HG03135 (cell line): ENCODE measurements around the gene DOK6.
"Not testable (repeated sequence)": the region's sequence is repeated elsewhere in the genome, so short reads cannot be mapped to it uniquely, and the experiment has no call there.

Source experiments
- ATAC-seq: cut with Tn5 transposase; IDR thresholded peaks from one replicate; pipeline ENCODE4 v1.9.1; 2021; ENCODE audit warnings: mild to moderate bottlenecking, moderate library complexity; ENCODE audit not compliant: unreplicated experiment

DOK6 gene

DNA sequence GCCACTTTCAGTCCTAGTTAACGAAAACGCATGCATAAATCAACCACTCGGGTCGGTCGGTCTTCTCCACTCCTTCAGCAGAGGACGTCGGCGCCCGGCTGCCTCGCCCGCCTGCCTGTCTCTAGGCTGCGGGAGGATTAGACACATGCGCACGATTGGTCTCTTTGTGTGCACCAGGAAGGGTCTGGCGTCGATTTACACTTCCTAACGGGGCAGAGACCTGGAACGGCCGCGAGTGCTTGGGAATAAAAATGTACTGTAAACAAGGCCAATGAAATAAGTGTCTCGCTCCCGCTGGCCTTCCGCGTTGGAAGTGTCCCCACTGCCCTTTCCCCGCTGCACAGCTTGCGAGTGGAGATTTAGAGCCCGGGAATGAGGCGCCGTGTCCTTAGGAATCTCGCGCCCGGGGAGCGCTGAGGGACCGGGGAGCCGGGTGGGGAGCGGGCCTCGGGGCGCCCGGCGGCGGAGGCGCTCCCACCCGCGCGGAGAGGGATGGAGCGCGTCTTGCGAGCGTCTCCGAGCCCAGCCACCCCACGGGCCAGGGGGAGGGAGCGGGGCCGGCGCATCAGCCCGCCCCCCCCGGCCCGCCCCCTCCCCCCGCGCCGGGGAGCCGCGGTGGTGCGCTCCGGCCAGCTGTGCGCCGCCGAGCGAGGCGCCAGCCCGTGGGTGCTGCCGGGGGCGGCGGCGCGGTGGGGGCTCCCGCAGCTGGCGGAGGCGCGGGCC lies at the start of gene DOK6:
Gene DOK6, plus strand, starts transcription at position 636 of the 723 bp plus-strand sequence.
- no peak for ATAC-seq

DNA sequence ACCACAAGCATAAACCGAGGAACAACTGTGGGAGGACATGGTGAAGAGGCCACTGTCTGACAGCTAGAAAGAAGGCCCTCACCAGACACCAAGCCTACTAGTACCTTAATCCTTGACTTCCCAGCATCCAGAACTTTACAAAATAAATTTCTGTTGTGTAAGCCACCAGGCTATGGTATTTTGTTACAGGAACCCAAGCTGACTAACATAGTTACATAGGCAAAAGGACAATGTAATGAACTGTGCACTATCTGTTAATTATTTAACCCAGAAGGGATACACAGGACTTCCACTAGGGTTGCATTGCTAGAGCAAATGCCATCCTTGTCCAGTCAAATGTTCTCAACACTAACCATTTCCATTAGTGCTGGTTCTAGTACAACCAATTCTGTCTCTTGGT lies 47.7 kb upstream of the DOK6 start:
- ATAC-seq, result no peak

DNA sequence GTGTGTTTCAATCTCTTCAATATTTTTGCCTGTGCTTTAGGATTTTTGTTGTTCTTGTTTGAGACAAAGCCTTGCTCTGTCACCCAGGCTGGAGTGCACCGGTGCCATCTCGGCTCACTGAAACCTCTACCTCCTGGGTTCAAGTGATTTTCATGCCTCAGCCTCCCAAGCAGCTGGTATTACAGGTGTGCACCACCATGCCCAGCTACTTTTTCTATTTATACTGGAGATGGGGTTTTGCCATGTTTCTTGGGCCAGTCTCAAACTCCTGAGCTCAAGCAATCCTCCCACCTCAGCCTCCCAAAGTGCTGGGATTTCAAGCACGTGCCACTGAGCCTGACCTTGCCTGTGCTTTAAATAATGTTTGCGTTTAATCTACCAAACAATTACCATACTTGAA lies 43.1 kb upstream of the DOK6 start:
- ATAC-seq, result no peak

DNA sequence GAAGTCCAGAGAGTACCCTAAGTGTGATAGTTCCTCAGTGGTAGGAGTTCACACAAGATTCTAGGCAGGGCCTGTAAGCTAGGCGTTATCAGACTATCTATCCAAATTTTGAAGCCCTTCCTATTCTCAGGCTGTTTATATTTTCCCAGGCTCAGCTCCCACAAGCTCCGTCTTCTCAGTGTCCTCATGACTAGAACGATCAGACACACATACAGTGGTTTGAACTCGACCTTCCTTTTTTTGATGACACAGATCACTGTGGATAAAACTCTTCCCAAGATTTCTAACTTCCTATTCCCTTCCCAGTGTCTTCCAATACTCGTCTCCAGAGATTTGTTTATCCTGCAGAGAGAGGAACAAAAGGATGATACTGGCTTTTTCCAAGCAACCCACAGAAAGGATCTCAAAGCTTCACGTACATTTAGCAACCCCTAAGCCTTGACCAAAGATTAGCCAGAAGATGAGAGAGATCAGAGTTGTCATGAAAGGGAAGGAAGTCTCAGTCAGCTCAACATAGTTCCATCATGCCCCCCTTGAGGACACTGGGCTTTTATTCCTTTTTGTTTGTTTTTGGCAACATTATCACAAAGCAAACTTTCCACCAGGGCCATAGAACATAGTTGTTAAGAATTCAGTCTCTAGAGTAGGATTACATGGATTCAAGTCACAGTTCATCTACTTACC lies 42.3 kb upstream of the DOK6 start:
- ATAC-seq, result no peak

DNA sequence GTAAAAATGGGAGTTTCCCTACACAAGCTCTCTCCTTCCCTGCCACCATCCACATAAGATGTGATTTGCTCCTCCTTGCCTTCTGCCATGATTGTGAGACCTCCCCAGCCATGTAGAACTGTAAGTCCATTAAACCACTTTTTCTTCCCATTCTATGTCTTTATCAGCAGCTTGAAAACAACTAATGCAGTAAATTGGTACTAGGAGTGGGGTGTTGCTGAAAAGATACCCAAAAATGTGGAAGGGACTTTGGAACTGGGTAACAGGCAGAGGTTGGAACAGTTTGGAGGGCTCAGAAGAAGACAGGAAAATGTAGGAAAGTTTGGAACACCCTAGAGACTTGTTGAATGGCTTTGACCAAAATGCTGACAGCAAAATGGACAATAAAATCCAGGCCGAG lies 40.9 kb upstream of the DOK6 start:
- ATAC-seq, result not testable (repeated sequence)

DNA sequence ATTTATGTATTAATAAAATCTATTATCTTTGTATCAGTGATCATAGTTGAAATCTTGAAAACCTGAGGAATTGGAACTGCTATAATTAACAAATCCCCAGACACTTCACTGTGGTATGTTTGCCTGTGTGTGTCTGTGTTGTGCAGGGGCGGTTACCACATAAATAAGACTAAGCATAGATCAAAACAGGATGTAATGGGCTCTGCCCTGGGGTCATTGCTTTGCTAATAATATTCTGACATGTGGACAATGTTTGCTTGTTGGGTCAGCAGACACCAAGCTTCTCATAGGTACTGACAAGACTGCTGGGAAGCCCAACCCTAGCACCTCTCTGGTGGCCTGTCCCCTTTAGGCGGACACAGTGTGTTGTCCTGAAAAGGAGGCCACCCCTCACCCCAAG lies 35.8 kb upstream of the DOK6 start:
- no peak for ATAC-seq

DNA sequence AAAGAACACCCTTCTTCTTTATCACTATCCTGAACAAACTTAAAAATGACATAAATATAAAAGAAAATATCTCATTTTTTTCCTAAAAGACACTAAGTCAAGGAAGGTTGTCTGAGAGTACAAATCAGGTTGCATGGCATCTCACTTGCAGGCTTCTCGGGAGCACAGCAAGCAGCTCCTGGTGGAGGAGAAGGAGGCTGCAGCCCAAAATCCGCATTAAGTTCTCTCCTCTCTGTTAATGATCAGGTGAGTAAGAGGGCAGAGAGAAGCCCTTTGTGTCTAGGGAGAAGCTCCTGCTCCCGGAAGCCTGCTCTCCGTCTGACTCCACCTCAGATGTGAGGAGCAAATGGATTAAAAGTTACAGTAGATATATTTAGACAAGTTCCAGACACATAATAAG lies 35.0 kb upstream of the DOK6 start:
- no peak for ATAC-seq

DNA sequence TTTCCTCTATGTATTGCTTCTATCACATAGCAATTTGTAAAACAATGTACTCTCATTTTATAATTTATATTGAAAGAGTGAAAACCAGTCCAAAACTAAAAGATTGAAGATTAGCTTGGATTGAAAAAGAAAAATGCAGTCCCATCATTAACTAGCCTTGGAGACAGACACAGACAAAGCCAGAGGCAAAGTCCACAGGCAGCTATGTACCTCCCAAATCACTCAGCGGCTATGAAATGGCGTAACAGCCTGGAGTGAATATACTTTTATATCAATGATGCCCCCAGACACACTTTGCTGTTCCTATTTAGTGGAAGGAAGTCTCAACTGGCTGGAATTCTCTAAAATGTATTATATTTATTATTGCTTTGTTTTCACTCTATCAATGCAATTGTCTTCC lies 33.6 kb upstream of the DOK6 start:
- ATAC-seq, result no peak

DNA sequence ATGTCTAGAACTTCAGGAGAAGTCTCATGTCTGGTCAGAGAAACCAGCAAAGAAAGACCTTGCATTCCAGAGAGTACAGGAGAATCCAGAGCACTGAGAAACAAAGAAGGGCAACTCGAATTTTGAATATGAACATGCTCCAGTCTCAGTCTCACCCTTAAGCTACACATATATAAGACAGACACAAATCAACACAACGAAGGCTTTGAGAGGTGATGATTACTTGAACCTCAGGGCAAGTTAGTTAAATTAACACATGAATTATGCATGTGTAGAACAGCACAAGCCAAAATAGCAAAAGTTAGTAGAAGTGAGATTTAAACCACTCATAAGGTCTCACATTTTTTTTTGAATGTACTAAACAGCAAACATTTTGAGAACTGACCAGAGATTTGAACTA lies 29.0 kb upstream of the DOK6 start:
- ATAC-seq, result no peak

DNA sequence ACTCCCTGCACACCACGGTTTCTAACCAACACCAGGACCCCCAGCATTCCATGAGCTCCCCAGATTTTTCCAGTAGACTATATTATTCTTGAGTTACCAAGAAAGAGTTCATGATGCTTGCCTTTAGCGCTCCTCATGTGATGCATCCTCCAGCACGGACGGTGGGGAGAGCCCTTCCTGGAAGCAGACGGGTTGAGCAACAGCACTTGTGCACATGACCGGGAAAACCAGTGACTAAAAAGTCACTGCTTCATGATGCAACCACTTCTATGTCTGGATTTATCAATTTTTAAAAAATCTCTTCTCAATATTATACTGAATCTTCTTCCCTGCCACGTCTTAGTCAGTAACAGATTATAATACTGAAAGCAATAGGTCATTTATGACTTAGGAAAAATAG lies 20.4 kb upstream of the DOK6 start:
- no peak for ATAC-seq

DNA sequence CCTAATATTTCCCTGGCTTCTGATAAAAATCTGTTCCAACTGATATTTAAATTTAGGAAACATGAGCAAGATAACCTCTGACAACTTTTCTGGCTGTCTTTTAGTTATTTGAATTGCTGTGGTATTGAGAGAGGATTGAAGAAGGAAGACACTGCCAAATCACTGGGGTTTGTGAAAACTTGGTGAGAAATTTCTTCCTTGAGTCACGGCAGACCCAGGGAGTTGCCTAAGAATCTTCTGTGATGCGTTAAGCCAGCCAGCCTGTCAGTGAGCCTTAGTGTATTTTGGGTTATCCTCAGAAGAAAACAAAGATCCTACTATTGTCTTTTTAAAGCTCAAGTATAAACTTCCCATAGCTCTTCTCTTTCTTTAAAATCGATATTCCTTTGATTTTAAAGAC lies 17.5 kb upstream of the DOK6 start:
- no peak for ATAC-seq

DNA sequence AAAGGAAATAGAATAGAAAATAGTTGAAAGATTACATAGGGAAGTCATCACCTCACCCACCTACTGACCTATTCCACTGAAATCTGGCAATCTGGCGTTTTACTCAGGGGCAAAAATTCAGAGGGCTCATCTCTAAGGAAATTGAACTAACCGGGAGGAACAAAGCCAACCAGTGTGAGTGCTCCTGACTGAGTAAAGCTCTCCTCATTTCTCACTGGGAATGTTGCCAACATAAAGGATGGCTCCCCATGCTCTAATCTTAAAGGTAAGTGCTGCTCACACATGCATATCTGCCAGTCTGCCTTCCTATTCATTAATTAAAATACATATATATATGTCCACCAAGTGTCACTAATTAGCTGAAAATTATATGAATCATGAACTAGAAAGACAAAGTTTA lies 13.5 kb upstream of the DOK6 start:
- no peak for ATAC-seq

DNA sequence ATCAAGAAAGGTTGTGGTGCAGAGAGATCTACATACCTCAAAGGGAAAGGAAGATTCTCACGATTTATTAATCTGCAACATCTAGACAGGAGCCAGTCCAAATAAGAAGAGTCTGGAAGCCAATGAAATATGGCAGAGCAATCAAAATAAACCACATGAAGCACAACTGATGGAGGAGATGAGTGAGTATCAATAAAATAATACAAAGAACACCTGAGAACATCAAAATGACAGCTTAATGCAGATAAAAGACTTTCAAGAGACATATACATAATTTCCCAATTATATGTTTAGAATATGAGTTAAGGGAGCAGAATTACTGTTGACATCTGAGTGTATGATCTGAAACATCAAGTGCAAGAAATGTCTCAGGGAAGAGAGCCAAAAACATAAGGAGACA lies 12.5 kb upstream of the DOK6 start:
- no peak for ATAC-seq

DNA sequence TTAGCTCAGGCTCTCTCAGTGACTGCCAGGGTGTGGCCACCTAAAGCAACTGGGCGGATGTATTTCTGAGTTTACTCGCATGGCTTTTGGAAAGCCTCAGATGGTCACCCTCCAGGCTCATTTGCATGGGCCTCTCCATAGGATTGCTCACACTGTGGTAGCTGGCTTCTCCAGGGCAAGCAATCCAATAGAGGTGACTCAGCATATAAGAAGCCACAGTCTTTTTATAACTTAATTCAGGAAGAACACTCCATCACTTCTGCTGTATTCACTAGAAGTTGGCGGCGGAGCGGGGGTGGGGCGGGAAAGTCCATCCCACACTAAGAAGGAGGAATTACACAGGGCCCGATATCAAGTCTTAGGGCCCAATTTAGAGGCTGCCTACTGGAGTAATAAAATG lies 3.6 kb upstream of the DOK6 start:
- ATAC-seq, result no peak

DNA sequence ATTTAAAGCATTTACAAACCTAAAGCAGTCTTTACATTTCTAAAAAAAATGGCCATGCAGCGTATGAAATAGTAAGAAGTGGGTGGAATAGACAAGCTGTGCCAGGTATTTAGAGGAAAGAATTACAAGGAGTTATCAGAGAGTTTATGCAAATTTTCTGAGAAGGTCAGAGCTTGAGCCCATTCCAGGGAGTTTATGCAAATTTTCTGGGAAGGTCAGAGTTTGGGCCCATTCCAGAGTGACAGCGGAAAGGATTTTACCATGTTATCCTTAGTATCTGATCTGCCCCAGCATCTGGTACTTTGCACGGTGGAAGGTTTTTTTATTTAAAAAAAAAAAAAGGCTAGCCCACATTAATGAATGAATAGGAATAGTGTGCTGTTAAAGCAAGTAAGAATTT lies 1.4 kb upstream of the DOK6 start:
- no peak for ATAC-seq

DNA sequence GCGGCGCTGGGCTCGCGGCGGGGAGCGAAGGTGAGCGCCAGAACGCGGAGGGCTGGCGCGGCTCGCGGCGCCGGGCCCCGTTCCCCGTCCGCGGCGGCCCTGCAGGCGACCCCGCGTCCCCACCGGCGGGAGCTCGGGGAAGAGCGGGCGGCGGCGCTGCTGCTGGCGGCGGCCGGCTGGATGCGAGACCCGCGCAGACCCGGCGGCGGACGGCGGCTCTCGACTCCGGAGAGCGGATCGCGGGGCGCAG lies 213 bp downstream of the DOK6 start:
- no peak for ATAC-seq

DNA sequence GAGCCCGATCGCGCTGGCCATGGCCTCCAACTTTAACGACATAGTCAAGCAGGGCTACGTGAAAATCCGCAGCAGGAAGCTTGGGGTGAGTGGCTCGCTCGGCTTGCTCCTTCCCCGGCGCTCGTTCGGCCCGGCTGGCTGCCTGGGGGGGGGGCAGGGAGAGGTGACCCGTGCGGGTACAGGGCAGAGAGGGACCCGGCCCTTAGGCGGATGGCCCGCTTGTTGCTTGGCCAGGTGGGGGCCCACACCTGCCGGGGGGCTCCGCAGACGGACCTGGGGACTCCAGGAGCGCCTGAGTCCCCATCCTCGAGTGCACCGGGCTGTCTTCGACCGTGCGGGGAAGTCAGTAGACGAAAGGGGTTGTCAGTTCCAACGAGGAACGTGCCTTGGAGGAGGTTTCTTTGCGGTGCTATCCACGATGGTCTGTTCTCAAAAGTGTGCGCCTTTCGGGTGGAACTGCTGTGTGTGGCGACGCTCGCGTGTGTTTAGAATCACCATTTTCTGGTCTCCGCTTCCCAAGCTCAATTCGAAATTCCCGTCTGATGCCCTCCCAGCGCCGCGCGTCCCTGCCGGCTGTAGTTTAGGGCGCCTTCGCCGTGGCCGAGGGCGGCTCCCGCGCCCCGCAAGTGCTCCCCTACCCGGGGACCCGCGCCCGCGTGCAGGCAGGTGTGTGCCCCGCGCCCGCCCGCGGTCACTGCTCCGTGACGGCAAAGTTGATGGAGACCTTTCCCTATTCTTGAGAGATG lies 711 bp downstream of the DOK6 start:
- no peak for ATAC-seq

DNA sequence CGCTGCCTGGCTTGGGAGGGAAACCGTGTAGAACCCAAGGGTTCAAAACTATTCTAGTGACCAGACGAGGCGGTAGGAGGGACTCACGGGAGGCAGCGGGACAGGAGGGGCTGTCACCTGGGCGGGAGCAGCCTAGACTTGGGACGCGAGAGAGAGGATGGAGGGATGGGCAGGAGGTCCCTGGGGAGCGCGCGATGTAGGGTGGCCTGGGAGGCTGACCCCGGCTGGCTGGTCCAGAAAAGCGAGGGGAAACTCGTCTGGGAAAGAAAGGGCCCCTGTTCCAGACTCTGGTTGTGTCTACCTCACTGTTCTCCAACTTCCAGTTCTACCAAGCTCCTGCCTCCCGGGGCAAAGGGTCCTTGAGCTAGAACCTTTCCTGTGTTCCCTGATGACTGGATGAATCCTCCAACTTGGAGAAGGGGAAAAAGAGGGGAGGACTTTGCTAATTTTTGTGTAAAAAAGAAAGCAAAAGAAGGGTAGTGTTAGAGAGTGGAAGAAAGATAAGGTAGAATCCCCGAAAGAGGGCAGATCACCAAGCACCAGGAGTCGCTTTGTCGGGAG lies 1.4 kb downstream of the DOK6 start:
- no peak for ATAC-seq

DNA sequence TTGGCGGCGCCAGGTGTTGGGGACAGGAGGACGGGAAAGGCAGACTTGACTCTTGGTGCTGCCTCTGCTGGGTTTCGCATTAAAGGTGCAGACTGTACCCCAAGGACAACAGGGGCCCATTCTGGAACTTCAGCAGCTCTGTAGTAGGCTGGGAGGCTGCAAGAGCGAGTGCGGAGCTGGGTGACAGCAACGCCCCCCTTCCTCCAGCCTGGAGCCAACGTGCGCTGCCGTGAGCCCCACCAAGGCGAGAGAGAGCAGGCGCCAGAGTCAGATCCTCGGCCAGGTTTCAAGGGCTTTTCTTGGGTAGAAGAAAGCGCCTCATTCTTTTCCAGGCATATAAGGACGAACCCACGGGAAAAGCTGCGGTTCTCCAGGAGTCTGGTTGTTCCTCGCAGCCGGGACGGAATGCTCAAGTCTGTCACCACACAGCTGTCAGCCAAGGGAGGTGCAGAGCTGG lies 1.9 kb downstream of the DOK6 start:
- ATAC-seq, result no peak

DNA sequence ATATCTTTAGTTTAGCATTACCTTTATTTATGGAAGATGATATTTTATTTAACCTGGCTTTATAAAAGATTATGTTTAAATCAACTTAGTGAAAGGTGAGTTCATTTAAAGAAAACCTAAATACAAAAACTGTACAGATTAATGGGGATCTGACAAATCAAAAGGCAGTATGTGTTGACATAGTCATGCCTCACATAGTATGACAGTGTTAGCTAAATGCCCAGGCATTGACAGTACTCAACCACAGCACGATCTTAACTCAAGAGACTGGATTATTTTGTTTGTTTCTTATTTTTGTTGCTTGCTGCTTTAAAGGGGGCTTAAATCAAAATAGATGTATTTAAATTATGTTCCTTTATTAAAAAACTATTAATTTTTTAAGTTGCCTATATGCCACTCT lies 7.8 kb downstream of the DOK6 start:
- no peak for ATAC-seq

DNA sequence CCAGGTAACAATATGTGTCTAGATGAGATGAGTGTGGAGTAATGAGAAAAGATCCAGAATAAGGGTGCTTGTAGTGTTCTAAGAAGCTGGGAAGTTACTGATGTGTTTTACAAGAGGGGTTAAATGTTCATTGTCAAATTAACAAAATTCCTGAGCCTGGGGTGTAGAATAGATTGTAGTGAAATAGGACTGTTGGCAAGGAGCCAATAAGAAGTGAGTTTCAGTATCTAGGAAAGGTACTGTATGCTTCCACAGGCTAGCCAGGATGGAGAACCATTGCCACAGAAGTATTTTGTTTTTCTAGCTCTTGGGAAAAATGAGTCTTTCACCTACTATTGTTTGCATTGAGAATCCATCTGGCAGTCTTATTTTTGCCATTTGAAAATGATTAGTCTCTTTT lies 10.5 kb downstream of the DOK6 start:
- no peak for ATAC-seq

DNA sequence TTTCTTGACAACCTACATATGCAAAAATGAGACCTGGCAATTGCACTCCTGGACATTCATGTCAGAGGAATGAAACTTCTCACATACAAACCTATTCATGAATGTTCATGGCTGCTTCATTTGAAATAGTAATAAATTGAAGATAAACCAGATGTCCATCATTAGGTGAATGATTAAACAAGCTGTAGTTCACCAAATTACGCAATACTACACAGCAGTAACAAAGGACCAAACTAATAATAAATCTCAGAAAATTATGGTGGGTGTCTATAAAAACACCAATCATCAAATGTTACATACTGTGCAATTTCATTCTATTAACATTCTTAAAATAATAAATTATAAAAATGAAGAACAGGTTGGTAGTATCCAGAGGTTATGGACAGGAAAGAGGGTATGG lies 13.5 kb downstream of the DOK6 start:
- no peak for ATAC-seq
